Measurements from ENCODE around the gene ATP2B1.

The ATP2B1 gene

GRCh38 chr12:89556976-89557375 is 151.7 kb downstream of the ATP2B1 start:
- no peak overlapping the region for H3K9ac ChIP-seq (ENCODE audit: low read depth in 1 of 2, low read length in 2 of 2)
- no peak overlapping the region for H3K27ac ChIP-seq (ENCODE audit: low read depth, low read length)
- H3K9me3 ChIP-seq (ENCODE audit: control insufficient read depth in 1 of 2, low read length in 2 of 2): no peaks in the 10 kb centered on the region
- no peaks in the 10 kb centered on the region for H3K4me1 ChIP-seq (ENCODE audit: control insufficient read depth in 1 of 2, insufficient read depth in 2 of 2, low read length in 2 of 2)
- no peak overlapping the region for H3K4me3 ChIP-seq (ENCODE audit: low read depth in 1 of 2, low read length in 2 of 2)
- H3K36me3 ChIP-seq (ENCODE audit: control insufficient read depth in 1 of 2, insufficient read depth in 2 of 2, low read length in 2 of 2): no peaks in the 10 kb centered on the region
- no peaks in the 10 kb centered on the region for H3K27me3 ChIP-seq (ENCODE audit: control insufficient read depth in 1 of 2, insufficient read depth in 2 of 2, low read length in 2 of 2)

- Histone ChIP-seq H3K27me3 (ENCODE audit: control insufficient read depth in 1 of 2, insufficient read depth in 2 of 2, low read length in 2 of 2) (no peaks in the 10 kb centered on the region), H3K4me3 (ENCODE audit: low read depth in 1 of 2, low read length in 2 of 2) (no peak overlapping the region), H3K4me1 (ENCODE audit: control insufficient read depth in 1 of 2, insufficient read depth in 2 of 2, low read length in 2 of 2) (no peaks in the 10 kb centered on the region), H3K9ac (ENCODE audit: low read depth in 1 of 2, low read length in 2 of 2) (no peak overlapping the region), H3K9me3 (ENCODE audit: control insufficient read depth in 1 of 2, low read length in 2 of 2) (no peaks in the 10 kb centered on the region), H3K36me3 (ENCODE audit: control insufficient read depth in 1 of 2, insufficient read depth in 2 of 2, low read length in 2 of 2) (no peaks in the 10 kb centered on the region), H3K27ac (ENCODE audit: low read depth, low read length) (no peak overlapping the region)
Observed at GRCh38 chr12:89552376-89552775, 156.3 kb downstream of the ATP2B1 start.

GRCh38 chr12:89551747-89552146 is 156.9 kb downstream of the ATP2B1 start:
- no peak overlapping the region for H3K27ac ChIP-seq (ENCODE audit: low read depth, low read length)
- no peak overlapping the region for H3K4me3 ChIP-seq (ENCODE audit: low read depth in 1 of 2, low read length in 2 of 2)
- no peak overlapping the region for H3K9ac ChIP-seq (ENCODE audit: low read depth in 1 of 2, low read length in 2 of 2)
- H3K4me1 ChIP-seq (ENCODE audit: control insufficient read depth in 1 of 2, insufficient read depth in 2 of 2, low read length in 2 of 2): no peaks in the 10 kb centered on the region
- no peaks in the 10 kb centered on the region for H3K36me3 ChIP-seq (ENCODE audit: control insufficient read depth in 1 of 2, insufficient read depth in 2 of 2, low read length in 2 of 2)
- no peaks in the 10 kb centered on the region for H3K27me3 ChIP-seq (ENCODE audit: control insufficient read depth in 1 of 2, insufficient read depth in 2 of 2, low read length in 2 of 2)
- H3K9me3 ChIP-seq (ENCODE audit: control insufficient read depth in 1 of 2, low read length in 2 of 2): no peaks in the 10 kb centered on the region

GRCh38 chr12:89547101-89547500 is 161.5 kb downstream of the ATP2B1 start:
- H3K4me1 ChIP-seq (ENCODE audit: control insufficient read depth in 1 of 2, insufficient read depth in 2 of 2, low read length in 2 of 2): peaks cover 4 to 22% of the 10 kb centered on the region in 2 donors
- no peaks in the 10 kb centered on the region for H3K27me3 ChIP-seq (ENCODE audit: control insufficient read depth in 1 of 2, insufficient read depth in 2 of 2, low read length in 2 of 2)
- no peaks in the 10 kb centered on the region for H3K36me3 ChIP-seq (ENCODE audit: control insufficient read depth in 1 of 2, insufficient read depth in 2 of 2, low read length in 2 of 2)

GRCh38 chr12:89546151-89546550 is 162.5 kb downstream of the ATP2B1 start:
- no peaks in the 10 kb centered on the region for H3K27me3 ChIP-seq (ENCODE audit: control insufficient read depth in 1 of 2, insufficient read depth in 2 of 2, low read length in 2 of 2)
- no peak overlapping the region for H3K27ac ChIP-seq (ENCODE audit: low read depth, low read length)
- H3K4me1 ChIP-seq (ENCODE audit: control insufficient read depth in 1 of 2, insufficient read depth in 2 of 2, low read length in 2 of 2): peaks cover 4 to 22% of the 10 kb centered on the region in 2 donors
- H3K9me3 ChIP-seq (ENCODE audit: control insufficient read depth in 1 of 2, low read length in 2 of 2): no peaks in the 10 kb centered on the region
- no peak overlapping the region for H3K9ac ChIP-seq (ENCODE audit: low read depth in 1 of 2, low read length in 2 of 2)
- H3K36me3 ChIP-seq (ENCODE audit: control insufficient read depth in 1 of 2, insufficient read depth in 2 of 2, low read length in 2 of 2): no peaks in the 10 kb centered on the region
- no peak overlapping the region for H3K4me3 ChIP-seq (ENCODE audit: low read depth in 1 of 2, low read length in 2 of 2)

More at GRCh38 chr12:89547101-89547500, 161.5 kb downstream of the ATP2B1 start:
- Histone ChIP-seq H3K9me3 (ENCODE audit: control insufficient read depth in 1 of 2, low read length in 2 of 2) (no peaks in the 10 kb centered on the region), H3K4me3 (ENCODE audit: low read depth in 1 of 2, low read length in 2 of 2) (no peak overlapping the region), H3K9ac (ENCODE audit: low read depth in 1 of 2, low read length in 2 of 2) (no peak overlapping the region), H3K27ac (ENCODE audit: low read depth, low read length) (no peak overlapping the region)

- H3K27ac ChIP-seq (ENCODE audit: low read depth, low read length): no peak overlapping the region
- H3K4me3 ChIP-seq (ENCODE audit: low read depth in 1 of 2, low read length in 2 of 2): no peak overlapping the region
- no peak overlapping the region for H3K9ac ChIP-seq (ENCODE audit: low read depth in 1 of 2, low read length in 2 of 2)
- no peaks in the 10 kb centered on the region for H3K36me3 ChIP-seq (ENCODE audit: control insufficient read depth in 1 of 2, insufficient read depth in 2 of 2, low read length in 2 of 2)
- H3K9me3 ChIP-seq (ENCODE audit: control insufficient read depth in 1 of 2, low read length in 2 of 2): no peaks in the 10 kb centered on the region
- peaks cover 4 to 22% of the 10 kb centered on the region in 2 donors for H3K4me1 ChIP-seq (ENCODE audit: control insufficient read depth in 1 of 2, insufficient read depth in 2 of 2, low read length in 2 of 2)
- no peaks in the 10 kb centered on the region for H3K27me3 ChIP-seq (ENCODE audit: control insufficient read depth in 1 of 2, insufficient read depth in 2 of 2, low read length in 2 of 2)
Observed at GRCh38 chr12:89544681-89545184, 163.9 kb downstream of the ATP2B1 start.

- no peaks in the 10 kb centered on the region for H3K9me3 ChIP-seq (ENCODE audit: control insufficient read depth in 1 of 2, low read length in 2 of 2)
- no peaks in the 10 kb centered on the region for H3K36me3 ChIP-seq (ENCODE audit: control insufficient read depth in 1 of 2, insufficient read depth in 2 of 2, low read length in 2 of 2)
- no peak overlapping the region for H3K4me3 ChIP-seq (ENCODE audit: low read depth in 1 of 2, low read length in 2 of 2)
- no peak overlapping the region for H3K27ac ChIP-seq (ENCODE audit: low read depth, low read length)
- peaks cover 4 to 22% of the 10 kb centered on the region in 2 donors for H3K4me1 ChIP-seq (ENCODE audit: control insufficient read depth in 1 of 2, insufficient read depth in 2 of 2, low read length in 2 of 2)
- no peaks in the 10 kb centered on the region for H3K27me3 ChIP-seq (ENCODE audit: control insufficient read depth in 1 of 2, insufficient read depth in 2 of 2, low read length in 2 of 2)
- H3K9ac ChIP-seq (ENCODE audit: low read depth in 1 of 2, low read length in 2 of 2): no peak overlapping the region
Observed at GRCh38 chr12:89544022-89544421, 164.6 kb downstream of the ATP2B1 start.

GRCh38 chr12:89542912-89543592 is 165.6 kb downstream of the ATP2B1 start:
- Histone ChIP-seq H3K9me3 (ENCODE audit: control insufficient read depth in 1 of 2, low read length in 2 of 2) (no peaks in the 10 kb centered on the region), H3K27me3 (ENCODE audit: control insufficient read depth in 1 of 2, insufficient read depth in 2 of 2, low read length in 2 of 2) (no peaks in the 10 kb centered on the region), H3K9ac (ENCODE audit: low read depth in 1 of 2, low read length in 2 of 2) (no peak overlapping the region), H3K36me3 (ENCODE audit: control insufficient read depth in 1 of 2, insufficient read depth in 2 of 2, low read length in 2 of 2) (no peaks in the 10 kb centered on the region), H3K4me1 (ENCODE audit: control insufficient read depth in 1 of 2, insufficient read depth in 2 of 2, low read length in 2 of 2) (peaks cover 4 to 22% of the 10 kb centered on the region in 2 donors), H3K27ac (ENCODE audit: low read depth, low read length) (no peak overlapping the region), H3K4me3 (ENCODE audit: low read depth in 1 of 2, low read length in 2 of 2) (no peak overlapping the region)

GRCh38 chr12:89542236-89542635 is 166.4 kb downstream of the ATP2B1 start:
- H3K27me3 ChIP-seq (ENCODE audit: control insufficient read depth in 1 of 2, insufficient read depth in 2 of 2, low read length in 2 of 2): no peaks in the 10 kb centered on the region
- H3K4me3 ChIP-seq (ENCODE audit: low read depth in 1 of 2, low read length in 2 of 2): no peak overlapping the region
- H3K27ac ChIP-seq (ENCODE audit: low read depth, low read length): no peak overlapping the region
- no peaks in the 10 kb centered on the region for H3K9me3 ChIP-seq (ENCODE audit: control insufficient read depth in 1 of 2, low read length in 2 of 2)
- peaks cover 4 to 28% of the 10 kb centered on the region in 2 donors for H3K4me1 ChIP-seq (ENCODE audit: control insufficient read depth in 1 of 2, insufficient read depth in 2 of 2, low read length in 2 of 2)
- no peak overlapping the region for H3K9ac ChIP-seq (ENCODE audit: low read depth in 1 of 2, low read length in 2 of 2)
- no peaks in the 10 kb centered on the region for H3K36me3 ChIP-seq (ENCODE audit: control insufficient read depth in 1 of 2, insufficient read depth in 2 of 2, low read length in 2 of 2)

GRCh38 chr12:89540586-89540985 is 168.1 kb downstream of the ATP2B1 start:
- Histone ChIP-seq H3K4me3 (ENCODE audit: low read depth in 1 of 2, low read length in 2 of 2) (no peak overlapping the region), H3K9me3 (ENCODE audit: control insufficient read depth in 1 of 2, low read length in 2 of 2) (no peaks in the 10 kb centered on the region), H3K36me3 (ENCODE audit: control insufficient read depth in 1 of 2, insufficient read depth in 2 of 2, low read length in 2 of 2) (no peaks in the 10 kb centered on the region), H3K27me3 (ENCODE audit: control insufficient read depth in 1 of 2, insufficient read depth in 2 of 2, low read length in 2 of 2) (no peaks in the 10 kb centered on the region), H3K27ac (ENCODE audit: low read depth, low read length) (no peak overlapping the region), H3K9ac (ENCODE audit: low read depth in 1 of 2, low read length in 2 of 2) (no peak overlapping the region), H3K4me1 (ENCODE audit: control insufficient read depth in 1 of 2, insufficient read depth in 2 of 2, low read length in 2 of 2) (peaks cover 7 to 31% of the 10 kb centered on the region in 2 donors)

Measured in duodenal mucosa (tissue), 2 donors.